ENCODE results near the gene ACTN3.
"Not testable (repeated sequence)": the region's sequence is repeated elsewhere in the genome, so short reads cannot be mapped to it uniquely, and the experiment has no call there.

Gene ACTN3

DNA sequence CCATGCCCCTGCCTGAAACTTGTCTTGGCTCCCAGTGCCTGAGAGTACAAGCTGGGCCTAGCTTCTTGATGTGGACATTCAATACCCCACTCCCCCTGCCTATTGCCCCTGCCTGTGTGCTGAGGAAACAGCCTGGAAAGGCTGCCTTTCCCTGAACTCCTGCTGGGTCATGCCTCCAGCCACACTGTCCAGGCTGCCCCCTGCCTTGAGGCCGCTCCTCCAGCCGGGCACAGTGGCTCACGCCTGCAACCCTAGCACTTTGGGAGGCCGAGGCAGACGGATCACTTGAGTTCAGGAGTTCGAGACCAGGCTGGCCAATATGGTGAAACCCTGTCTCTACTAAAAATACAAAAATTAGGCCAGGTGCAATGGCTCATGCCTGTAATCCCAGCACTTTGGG is 56.4 kb downstream of the ACTN3 start:
- DNase-seq: no peak

DNA sequence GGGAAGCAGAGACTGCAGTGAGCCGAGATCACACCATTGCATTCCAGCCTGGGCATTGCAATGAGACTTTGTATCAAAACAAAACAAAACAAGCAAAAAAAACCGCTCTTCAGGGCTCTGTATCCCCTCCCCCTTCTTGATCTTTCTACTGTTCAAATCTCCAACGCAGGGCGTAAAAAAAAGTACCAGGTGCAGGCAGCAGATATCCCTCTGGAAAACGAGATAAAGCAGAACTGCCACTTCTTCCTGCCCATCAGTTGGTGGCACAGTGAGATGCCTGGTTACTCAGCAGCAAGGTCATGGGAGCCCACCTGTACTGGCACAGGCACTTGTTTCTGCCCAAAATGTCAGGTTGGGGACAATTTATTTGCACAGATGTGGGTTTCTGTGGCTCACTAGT is 57.5 kb downstream of the ACTN3 start:
- no peak for DNase-seq

DNA sequence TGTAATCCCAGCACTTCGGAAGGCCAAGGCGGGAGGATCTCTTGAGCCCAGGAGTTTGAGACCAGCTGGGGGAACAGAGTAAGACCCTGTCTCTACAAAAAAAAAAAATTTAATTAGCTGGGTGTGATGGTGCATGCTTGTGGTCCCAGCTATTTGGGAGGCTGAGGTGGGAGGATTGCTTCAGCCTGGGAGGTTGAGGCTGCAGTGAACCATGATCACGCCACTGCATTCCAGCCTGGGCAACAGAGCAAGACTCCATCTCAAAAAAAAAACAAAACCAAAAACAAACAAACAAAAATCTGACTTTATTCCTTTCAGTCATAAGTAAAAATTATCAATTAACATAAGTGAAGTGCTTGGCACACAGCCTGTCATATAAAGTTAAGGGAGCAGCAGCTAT is 59.9 kb downstream of the ACTN3 start:
- not testable (repeated sequence) for DNase-seq

DNA sequence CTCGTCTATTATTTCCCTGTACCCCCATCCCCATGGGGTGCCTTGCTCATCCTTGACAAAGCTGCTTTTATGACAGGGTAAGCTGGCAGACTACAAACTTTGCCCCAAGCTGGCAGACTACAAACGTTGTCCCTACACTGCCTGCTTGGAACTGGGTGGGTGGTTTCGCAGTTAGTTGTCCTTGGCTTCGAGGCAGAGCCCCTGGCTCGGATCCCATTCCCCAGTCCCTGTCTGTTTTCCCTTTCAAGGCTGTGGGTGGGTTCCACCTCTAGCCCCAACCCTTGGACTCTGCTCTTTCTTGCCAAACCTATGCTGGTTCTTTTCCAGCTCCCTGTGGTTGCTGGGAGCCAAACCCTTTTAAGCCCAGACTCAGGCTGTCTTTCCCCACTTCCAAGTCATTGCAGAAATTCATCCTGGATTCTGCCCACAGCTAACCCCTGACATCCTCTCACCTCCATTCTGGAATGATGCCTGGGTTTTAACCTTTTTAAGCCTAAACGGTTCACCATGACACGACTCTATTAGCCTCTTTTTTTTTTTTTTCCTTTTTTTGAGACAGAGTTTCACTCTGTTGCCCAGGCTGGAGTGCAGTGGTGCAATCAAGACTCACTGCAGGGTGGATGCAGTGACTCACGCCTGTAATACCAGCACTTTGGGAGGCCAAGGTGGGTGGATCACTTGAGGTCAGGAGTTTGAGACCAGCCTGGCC is 60.6 kb downstream of the ACTN3 start:
- DNase-seq: no peak

DNA sequence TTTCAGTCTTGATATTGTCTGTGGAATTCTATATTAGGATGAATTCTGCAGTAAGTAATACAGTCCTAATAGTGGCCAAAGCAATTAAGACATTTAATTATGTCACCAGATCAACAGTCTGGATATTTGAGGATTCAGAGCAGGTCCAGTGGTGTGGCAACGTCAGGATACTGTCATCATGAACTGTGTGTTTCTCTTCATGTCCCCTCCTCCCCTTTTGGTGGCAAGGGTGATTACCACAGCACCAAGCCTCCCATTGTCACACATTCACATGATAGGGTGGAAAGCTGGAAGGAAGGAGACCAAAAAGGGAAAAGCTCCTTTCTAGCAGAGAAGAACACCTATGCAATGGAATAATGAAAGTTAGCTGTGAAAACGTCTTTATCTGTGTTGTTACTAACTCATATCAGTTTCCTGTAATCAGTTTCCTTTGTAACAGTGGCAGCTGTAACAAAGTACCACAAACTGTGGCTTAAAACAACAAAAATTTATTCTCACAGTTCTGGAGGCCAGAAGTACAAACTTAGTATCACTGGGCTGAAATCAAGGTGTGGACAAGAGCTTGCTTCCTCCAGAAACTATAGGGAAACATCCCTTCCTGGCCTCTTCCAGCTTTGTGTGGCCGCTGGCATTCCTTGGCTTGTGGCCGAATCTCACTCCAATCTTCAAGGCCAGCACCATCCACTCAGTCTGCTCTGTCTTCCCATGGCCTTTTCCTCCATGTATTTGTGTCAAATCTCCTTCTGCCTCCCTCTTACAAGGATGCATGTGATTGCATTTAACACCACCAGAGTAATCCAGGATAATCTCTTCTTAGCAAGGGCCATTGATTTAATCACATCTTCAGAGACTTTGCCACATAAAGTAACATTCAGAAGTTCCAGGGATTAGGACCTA is 63.3 kb downstream of the ACTN3 start:
- no peak for DNase-seq

DNA sequence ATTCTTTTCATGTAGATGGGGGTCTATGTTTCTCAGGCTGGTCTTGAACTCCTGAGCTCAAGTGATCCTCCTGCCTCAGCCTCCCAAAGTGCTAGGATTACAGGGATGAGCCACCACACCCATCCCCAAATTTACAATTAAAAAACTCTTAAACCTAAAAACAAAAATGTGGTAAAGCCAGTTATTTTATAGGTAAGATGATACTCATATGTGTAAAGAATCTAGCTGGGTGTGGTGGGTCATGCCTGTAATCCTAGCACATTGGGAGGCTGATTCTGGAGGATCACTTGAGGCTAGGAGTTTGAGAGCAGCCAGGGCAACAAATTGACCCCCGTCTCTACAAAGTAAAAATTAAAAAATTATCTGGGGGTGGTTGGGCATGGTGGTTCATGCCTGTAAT is 65.8 kb downstream of the ACTN3 start:
- no peak for DNase-seq

All from NCI-H1417 treated with DMSO at 0.1 percent for 48 hours (cell line).